ENCODE results near the gene VPS25.
A peak's percentile ranks its signal among the peaks of the same experiment; 100 is the strongest.
"Not testable (repeated sequence)": the region's sequence is repeated elsewhere in the genome, so short reads cannot be mapped to it uniquely, and the experiment has no call there.

VPS25 gene

GRCh38 chr17:42773290-42774035, at the start of gene VPS25:
Gene VPS25, plus strand, starts transcription at chr17:42773449. Its CDS starts 27 bp downstream, at chr17:42773476.
- no peak for DNase-seq (ENCODE audit: low read depth, low spot score)
- peak within 1 kb of the TSS; percentile 91 for H3K4me3 ChIP-seq (ENCODE audit: low read depth, low read length)

GRCh38 chr17:42723636-42724035, 49.6 kb upstream of the VPS25 start:
- CTCF ChIA-PET = interaction anchor here (1.9 kb wide), 1 partner anchor 10 kb away, joined by 6 read pairs; no protein-coding TSS in a partner anchor
- no peak overlapping the region for H3K4me3 ChIP-seq (ENCODE audit: low read depth, low read length)
- TF ChIP-seq CTCF (IDR thresholded peaks at IDR 0.05; ENCODE audit: insufficient read depth, low read length, missing control alignments) = no peak
- POLR2A ChIA-PET = no interaction called here
- DNase-seq (ENCODE audit: low read depth, low spot score) = no peak

More at GRCh38 chr17:42773290-42774035, at the start of gene VPS25:
- CTCF ChIA-PET = interaction anchor here (1.0 to 6.1 kb wide), 4 partner anchors 9 to 59 kb away, joined by 3 to 94 read pairs (median 9); partner anchors contain the start of genes BECN1 and RAMP2
- POLR2A ChIA-PET = interaction anchor here (0.6 to 1.9 kb wide), 8 partner anchors 8 to 95 kb away, joined by 3 to 5 read pairs (median 3); partner anchors contain the start of gene BECN1
- TF ChIP-seq CTCF (IDR thresholded peaks at IDR 0.05; ENCODE audit: insufficient read depth, low read length, missing control alignments) = peak; percentile 37

- no peak for DNase-seq (ENCODE audit: low read depth, low spot score)
- no peak for TF ChIP-seq CTCF (IDR thresholded peaks at IDR 0.05; ENCODE audit: insufficient read depth, low read length, missing control alignments)
- ChIA-PET CTCF (interaction anchor here (1.0 to 1.9 kb wide), 8 partner anchors 12 to 212 kb away, joined by 3 to 6 read pairs (median 3); partner anchors contain the start of gene BECN1), POLR2A (no interaction called here)
- no peak overlapping the region for H3K4me3 ChIP-seq (ENCODE audit: low read depth, low read length)
Observed at GRCh38 chr17:42725143-42725542, 48.1 kb upstream of the VPS25 start.

GRCh38 chr17:42740699-42741098, 32.5 kb upstream of the VPS25 start:
- no peak overlapping the region for H3K4me3 ChIP-seq (ENCODE audit: low read depth, low read length)
- CTCF ChIA-PET = interaction anchor here (0.7 to 1.8 kb wide), 5 partner anchors 16 to 84 kb away, joined by 3 to 9 read pairs (median 3); partner anchors contain the start of gene BECN1
- DNase-seq (ENCODE audit: low read depth, low spot score) = no peak
- POLR2A ChIA-PET = no interaction called here
- no peak for TF ChIP-seq CTCF (IDR thresholded peaks at IDR 0.05; ENCODE audit: insufficient read depth, low read length, missing control alignments)

- CTCF ChIA-PET = interaction anchor here (0.7 to 1.7 kb wide), 4 partner anchors 18 to 164 kb away, joined by 3 to 6 read pairs (median 4); partner anchors contain the start of genes BECN1 and RAMP2
Observed at GRCh38 chr17:42742916-42743315, 30.3 kb upstream of the VPS25 start.

GRCh38 chr17:42743595-42744282, 29.5 kb upstream of the VPS25 start:
- POLR2A ChIA-PET = no interaction called here
- TF ChIP-seq CTCF (IDR thresholded peaks at IDR 0.05; ENCODE audit: insufficient read depth, low read length, missing control alignments) = peak; percentile 17
- CTCF ChIA-PET = interaction anchor here (0.6 to 1.7 kb wide), 7 partner anchors 9 to 165 kb away, joined by 3 to 6 read pairs (median 4); partner anchors contain the start of gene BECN1
- H3K4me3 ChIP-seq (ENCODE audit: low read depth, low read length) = peak overlapping the region; percentile 86
- no peak for DNase-seq (ENCODE audit: low read depth, low spot score)

More at GRCh38 chr17:42742916-42743315, 30.3 kb upstream of the VPS25 start:
- POLR2A ChIA-PET; DNase-seq (ENCODE audit: low read depth, low spot score); H3K4me3 ChIP-seq (ENCODE audit: low read depth, low read length): not testable (repeated sequence)

Data from AG04449 (cell line).